ENCODE data around the gene FDXR. TPM values are rescaled to one million over a fixed set of nuclear protein-coding genes. Genes with fewer than 3 reads are reported as not detected.

The FDXR gene
- total and polyA plus RNA-seq, 2 donors (not counting 3 experiments of a cell fraction or from before 2014, with no cell fraction given): 19.7 to 33.4 TPM

DNA sequence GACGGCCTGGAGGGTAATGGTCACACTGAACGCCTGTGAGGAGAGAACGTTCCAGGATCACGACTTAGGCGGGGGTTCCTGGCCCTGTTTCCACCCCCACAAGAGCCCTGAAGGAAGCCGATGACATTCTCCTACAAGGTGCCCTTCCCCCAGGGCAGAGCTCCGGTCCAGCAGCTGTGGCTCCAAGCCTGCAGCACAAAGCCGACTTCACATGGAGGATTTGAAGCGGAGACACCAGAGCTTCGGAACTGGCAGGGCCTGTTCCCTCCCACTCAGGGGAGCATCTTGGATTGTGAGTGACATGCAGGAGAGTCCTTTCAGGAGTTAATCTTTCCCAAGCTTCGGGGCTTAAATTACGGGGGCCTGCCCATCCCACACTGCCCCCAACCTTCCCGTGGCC lies 15.7 kb upstream of the FDXR start:
- Histone ChIP-seq H3K36me3 (ENCODE audit: control insufficient read depth in 2 of 2, extremely low read depth in 1 of 2, insufficient read depth in 2 of 2, low read length in 2 of 2) (no peaks in the 10 kb centered on the region), H3K79me2 (ENCODE audit: control insufficient read depth, insufficient read depth, low read length) (no peaks in the 10 kb centered on the region), H3K27me3 (ENCODE audit: control insufficient read depth in 2 of 2, insufficient read depth in 2 of 2, low read length in 2 of 2) (peaks cover 17 to 21% of the 10 kb centered on the region in 2 experiments), H3K9me1 (replicated peaks; ENCODE audit: control insufficient read depth, extremely low read depth, insufficient read depth, low read length) (no peaks in the 10 kb centered on the region), H4K20me1 (replicated peaks; ENCODE audit: control insufficient read depth, extremely low read depth, insufficient read depth, low read length) (no peaks in the 10 kb centered on the region), H3K9ac (replicated peaks; ENCODE audit: extremely low read depth, insufficient read depth, low read length) (no peak overlapping the region), H3K27ac (ENCODE audit: insufficient read depth, low read depth, low read length) (no peak overlapping the region), H3K9me3 (replicated peaks; ENCODE audit: control insufficient read depth, insufficient read depth, low read length) (no peaks in the 10 kb centered on the region), H2AFZ (ENCODE audit: low read depth, low read length) (no peak overlapping the region), H3K4me3 (replicated peaks in 1 of 3; ENCODE audit: insufficient read depth in 1 of 3, low read depth in 1 of 3, low read length in 3 of 3) (no peak overlapping the region), H3K4me1 (ENCODE audit: control insufficient read depth, extremely low read depth, insufficient read depth, low read length) (no peaks in the 10 kb centered on the region), H3K4me2 (ENCODE audit: insufficient read depth, low read length) (no peak overlapping the region)
- no peak for TF ChIP-seq MYC (IDR thresholded peaks at IDR 0.05; ENCODE audit: low read depth, low read length)
- no peak for TF ChIP-seq POLR2AphosphoS5 (IDR thresholded peaks at IDR 0.05; ENCODE audit: insufficient read depth, low read depth, low read length)
- no peak for TF ChIP-seq FOS (IDR thresholded peaks at IDR 0.05; ENCODE audit: borderline replicate concordance, insufficient read depth, low read length)
- no peak for TF ChIP-seq POLR2A (IDR thresholded peaks at IDR 0.05; ENCODE audit: low read depth, low read length)
- TF ChIP-seq, protein P1, sequence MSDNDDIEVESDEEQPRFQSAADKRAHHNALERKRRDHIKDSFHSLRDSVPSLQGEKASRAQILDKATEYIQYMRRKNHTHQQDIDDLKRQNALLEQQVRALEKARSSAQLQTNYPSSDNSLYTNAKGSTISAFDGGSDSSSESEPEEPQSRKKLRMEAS (IDR thresholded peaks at IDR 0.05; ENCODE audit: insufficient read depth, insufficient read length): no peak
- TF ChIP-seq JUN (IDR thresholded peaks at IDR 0.05; ENCODE audit: borderline replicate concordance, insufficient read depth, insufficient read length, low read depth): no peak
- no peak for TF ChIP-seq GATA2 (IDR thresholded peaks at IDR 0.05; ENCODE audit: insufficient read depth, insufficient read length, low read depth, low read length)
- no peak for TF ChIP-seq CTCF (IDR thresholded peaks at IDR 0.05; ENCODE audit: extremely low read depth in 1 of 2, insufficient read depth in 1 of 2, low read depth in 1 of 2, low read length in 2 of 2)
- no peak for TF ChIP-seq EZH2 (IDR thresholded peaks at IDR 0.05; ENCODE audit: borderline replicate concordance, low read depth, low read length, severe bottlenecking)
- FAIRE-seq: no peak
- POLR2A ChIA-PET: interaction anchor here (1.6 kb wide), 1 partner anchor 15 kb away, joined by 3 read pairs; the partner anchor contains the start of gene FDXR
- CTCF ChIA-PET: interaction anchor here (1.2 kb wide), 1 partner anchor 11 kb away, joined by 3 read pairs; no protein-coding TSS in a partner anchor
- dilution Hi-C loops (cut with MboI; ENCODE audit: extremely low pct_ligation_motif_present, low sequenced_read_pairs) (no loop called here), intact Hi-C loops (cut with micrococcal nuclease) (no loop called here)
- no TSS peak for BruUV-seq (replicated peaks)
- no peak for DNase-seq (ENCODE audit: low read depth, low spot score)

All from endothelial cell of umbilical vein (primary cell).